ENCODE measurements around the gene PRAC2. TPM values are rescaled to one million over a fixed set of nuclear protein-coding genes. Genes with fewer than 3 reads are reported as not detected.

The PRAC2 gene
- total RNA-seq, 1 donor: not detected

DNA sequence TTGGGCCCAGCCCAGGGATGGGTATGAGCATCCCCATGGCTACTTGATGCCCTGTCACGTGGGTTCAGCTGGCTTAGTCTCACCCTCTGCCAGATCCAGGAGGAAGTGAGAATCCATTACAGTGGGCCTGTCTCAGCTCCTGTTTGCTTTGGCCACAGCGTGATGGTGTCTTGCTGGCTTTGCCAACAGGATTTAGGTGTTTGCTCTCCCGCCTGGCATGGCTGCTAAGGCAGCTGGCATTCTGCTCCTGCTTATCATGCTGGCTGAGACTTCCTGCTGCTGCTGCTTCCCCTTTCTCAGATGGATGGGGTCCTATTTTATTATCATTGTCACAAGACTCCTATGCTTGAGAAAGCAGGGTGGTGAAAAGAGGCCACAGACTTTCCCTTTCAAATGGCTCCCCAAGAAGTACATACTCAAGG, 33.9 kb downstream of the PRAC2 start:
- Histone ChIP-seq H3K4me2 (ENCODE audit: insufficient read depth, low read length) (no peak overlapping the region), H3K4me3 (ENCODE audit: insufficient read depth, low read length) (no peak overlapping the region), H3K9me3 (ENCODE audit: low read depth, low read length) (no peaks in the 10 kb centered on the region), H3K36me3 (ENCODE audit: insufficient read depth, low read length) (no peaks in the 10 kb centered on the region), H3K27ac (ENCODE audit: low read depth, low read length) (no peak overlapping the region), H3K27me3 (ENCODE audit: insufficient read depth, low read length) (peaks cover 83% of the 10 kb centered on the region), H3K4me1 (ENCODE audit: insufficient read depth, low read length) (peaks cover 3% of the 10 kb centered on the region), H4K20me1 (ENCODE audit: insufficient read depth, low read length) (peaks cover 3% of the 10 kb centered on the region), H2AFZ (ENCODE audit: low read length) (no peak overlapping the region), H3K79me2 (ENCODE audit: insufficient read depth, low read length) (no peaks in the 10 kb centered on the region)
- TF ChIP-seq CTCF (IDR thresholded peaks at IDR 0.05; ENCODE audit: extremely low read depth, low read depth, low read length): no peak
- peak; percentile 82 for DNase-seq (ENCODE audit: insufficient read length, low spot score, missing footprints)

GRCh38 chr17:48757524-48757961, 34.6 kb downstream of the PRAC2 start:
- peaks cover 82% of the 10 kb centered on the region for H3K27me3 ChIP-seq (ENCODE audit: insufficient read depth, low read length)

DNA sequence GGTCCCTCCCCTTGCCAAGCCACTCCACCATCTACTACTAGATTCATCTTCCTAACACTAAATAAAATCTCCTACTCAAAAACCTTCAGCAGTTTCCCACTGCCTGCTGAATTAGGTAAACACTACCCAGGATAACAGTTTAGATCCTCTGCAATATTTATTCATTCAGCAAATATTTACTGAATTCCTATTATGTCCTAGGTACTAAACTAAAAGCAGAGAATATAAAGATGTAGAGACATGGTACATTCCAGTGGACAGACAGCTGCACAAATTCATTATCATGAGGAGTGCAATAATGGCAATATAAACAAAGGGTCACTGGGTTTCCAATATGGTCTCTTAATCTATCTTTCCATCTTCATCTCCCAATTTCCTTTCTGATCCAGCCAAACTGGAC, 36.3 kb downstream of the PRAC2 start:
- Histone ChIP-seq H4K20me1 (ENCODE audit: insufficient read depth, low read length) (no peaks in the 10 kb centered on the region), H3K4me1 (ENCODE audit: insufficient read depth, low read length) (no peaks in the 10 kb centered on the region), H3K79me2 (ENCODE audit: insufficient read depth, low read length) (no peaks in the 10 kb centered on the region), H2AFZ (ENCODE audit: low read length) (no peak overlapping the region), H3K4me3 (ENCODE audit: insufficient read depth, low read length) (no peak overlapping the region), H3K27me3 (ENCODE audit: insufficient read depth, low read length) (peaks cover 79% of the 10 kb centered on the region), H3K36me3 (ENCODE audit: insufficient read depth, low read length) (no peaks in the 10 kb centered on the region), H3K27ac (ENCODE audit: low read depth, low read length) (no peak overlapping the region), H3K9me3 (ENCODE audit: low read depth, low read length) (no peaks in the 10 kb centered on the region), H3K4me2 (ENCODE audit: insufficient read depth, low read length) (no peak overlapping the region)
- TF ChIP-seq CTCF (IDR thresholded peaks at IDR 0.05; ENCODE audit: extremely low read depth, low read depth, low read length): no peak
- DNase-seq (ENCODE audit: insufficient read length, low spot score, missing footprints): peak; percentile 47

More at GRCh38 chr17:48757524-48757961, 34.6 kb downstream of the PRAC2 start:
- H4K20me1 ChIP-seq (ENCODE audit: insufficient read depth, low read length): peaks cover 3% of the 10 kb centered on the region
- H3K4me2 ChIP-seq (ENCODE audit: insufficient read depth, low read length): no peak overlapping the region
- DNase-seq (ENCODE audit: insufficient read length, low spot score, missing footprints): peak; percentile 29
- H3K4me1 ChIP-seq (ENCODE audit: insufficient read depth, low read length): peaks cover 3% of the 10 kb centered on the region
- no peak for TF ChIP-seq CTCF (IDR thresholded peaks at IDR 0.05; ENCODE audit: extremely low read depth, low read depth, low read length)
- H3K36me3 ChIP-seq (ENCODE audit: insufficient read depth, low read length): no peaks in the 10 kb centered on the region
- no peak overlapping the region for H2AFZ ChIP-seq (ENCODE audit: low read length)
- no peaks in the 10 kb centered on the region for H3K79me2 ChIP-seq (ENCODE audit: insufficient read depth, low read length)
- H3K9me3 ChIP-seq (ENCODE audit: low read depth, low read length): no peaks in the 10 kb centered on the region
- H3K27ac ChIP-seq (ENCODE audit: low read depth, low read length): no peak overlapping the region
- H3K4me3 ChIP-seq (ENCODE audit: insufficient read depth, low read length): no peak overlapping the region

DNA sequence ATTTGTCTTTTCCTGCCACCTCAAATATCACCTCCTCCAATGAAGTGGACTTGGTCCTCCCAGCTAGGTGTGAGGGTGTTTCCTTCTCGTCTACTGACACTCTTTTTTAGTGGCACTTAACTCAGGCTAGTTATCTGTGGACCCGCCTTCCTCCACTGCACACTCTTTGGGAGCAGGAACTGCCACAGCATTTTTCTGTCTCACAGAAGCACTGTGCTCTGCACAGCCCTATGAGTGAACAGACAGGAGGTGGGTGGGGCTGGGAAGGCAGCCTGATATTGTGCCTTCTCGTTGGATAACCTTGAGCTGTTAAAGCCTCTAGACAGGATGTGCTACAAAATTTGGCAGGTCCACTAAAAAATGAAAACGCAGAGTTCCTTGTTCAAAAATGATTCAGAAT, 37.4 kb downstream of the PRAC2 start:
- TF ChIP-seq CTCF (IDR thresholded peaks at IDR 0.05; ENCODE audit: extremely low read depth, low read depth, low read length): no peak
- H4K20me1 ChIP-seq (ENCODE audit: insufficient read depth, low read length): no peaks in the 10 kb centered on the region
- no peak overlapping the region for H3K4me3 ChIP-seq (ENCODE audit: insufficient read depth, low read length)
- no peak overlapping the region for H2AFZ ChIP-seq (ENCODE audit: low read length)
- H3K9me3 ChIP-seq (ENCODE audit: low read depth, low read length): no peaks in the 10 kb centered on the region
- no peak overlapping the region for H3K4me2 ChIP-seq (ENCODE audit: insufficient read depth, low read length)
- H3K4me1 ChIP-seq (ENCODE audit: insufficient read depth, low read length): no peaks in the 10 kb centered on the region
- no peak overlapping the region for H3K27ac ChIP-seq (ENCODE audit: low read depth, low read length)
- H3K27me3 ChIP-seq (ENCODE audit: insufficient read depth, low read length): peaks cover 78% of the 10 kb centered on the region
- no peak for DNase-seq (ENCODE audit: insufficient read length, low spot score, missing footprints)
- no peaks in the 10 kb centered on the region for H3K36me3 ChIP-seq (ENCODE audit: insufficient read depth, low read length)
- no peaks in the 10 kb centered on the region for H3K79me2 ChIP-seq (ENCODE audit: insufficient read depth, low read length)

Data from osteoblast (primary cell).